ENCODE measurements around the gene TBC1D17. TPM values are rescaled to one million over a fixed set of nuclear protein-coding genes. Genes with fewer than 3 reads are reported as not detected.

Gene TBC1D17
- total RNA-seq, 1 donor: 21.4 TPM

DNA sequence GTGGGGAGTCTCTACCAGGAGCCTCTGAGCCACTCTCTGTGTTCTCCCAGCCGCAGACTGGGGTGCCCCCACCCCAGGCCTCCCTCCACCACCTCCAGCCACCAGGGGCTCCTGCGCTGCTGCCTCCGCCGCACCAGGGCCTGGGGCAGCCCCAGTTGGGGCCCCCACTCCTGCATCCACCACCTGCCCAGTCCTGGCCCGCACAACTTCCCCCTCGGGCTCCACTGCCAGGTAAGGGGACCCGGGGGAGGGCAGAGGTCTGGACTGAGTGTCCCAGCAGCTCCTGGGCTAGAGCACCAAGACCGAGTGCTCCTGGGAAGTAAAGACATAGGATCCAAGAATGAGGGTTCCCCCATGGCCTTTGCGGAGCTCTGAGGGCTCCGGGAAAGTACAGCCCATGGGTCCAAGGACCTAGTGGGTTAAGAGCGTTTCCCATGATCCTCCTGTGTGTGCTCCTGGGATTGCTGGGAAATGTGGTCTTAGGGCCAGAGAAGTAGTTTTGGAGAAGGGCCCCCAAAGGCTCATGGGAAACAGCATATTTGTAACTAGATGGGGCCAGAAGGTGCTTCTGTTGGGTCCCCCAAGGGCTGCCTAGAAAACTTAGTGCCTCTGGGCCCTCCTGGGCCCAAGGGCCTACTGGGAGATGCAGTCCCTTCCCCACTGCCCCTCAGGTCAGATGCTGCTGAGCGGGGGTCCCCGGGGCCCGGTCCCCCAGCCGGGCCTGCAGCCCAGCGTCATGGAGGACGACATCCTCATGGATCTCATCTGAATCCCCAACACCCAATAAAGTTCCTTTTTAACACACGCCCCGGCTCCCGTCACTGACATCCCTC is 41.1 kb upstream of the TBC1D17 start:
- H3K4me1 ChIP-seq (ENCODE audit: insufficient read depth, low read length): peaks cover 10% of the 10 kb centered on the region
- no peak overlapping the region for H2AFZ ChIP-seq (ENCODE audit: low read length)
- peak; percentile 76 for DNase-seq (ENCODE audit: insufficient read length, low spot score, missing footprints)

DNA sequence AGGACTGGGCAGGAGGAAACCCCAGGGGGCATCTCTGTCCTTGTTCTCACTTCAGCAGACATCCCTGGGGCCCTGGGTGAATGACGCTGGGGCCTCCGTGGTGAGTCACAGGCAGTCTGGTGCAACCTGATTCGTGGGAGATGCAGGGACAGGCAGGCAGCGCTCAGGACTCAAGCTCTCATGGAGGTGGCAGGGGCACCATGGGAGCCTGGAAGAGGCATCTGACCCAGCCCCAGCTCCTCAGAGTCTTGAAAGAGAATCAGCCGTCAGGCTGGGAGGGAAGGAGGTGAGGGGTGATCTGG is 40.5 kb upstream of the TBC1D17 start:
- TF ChIP-seq, protein P1, sequence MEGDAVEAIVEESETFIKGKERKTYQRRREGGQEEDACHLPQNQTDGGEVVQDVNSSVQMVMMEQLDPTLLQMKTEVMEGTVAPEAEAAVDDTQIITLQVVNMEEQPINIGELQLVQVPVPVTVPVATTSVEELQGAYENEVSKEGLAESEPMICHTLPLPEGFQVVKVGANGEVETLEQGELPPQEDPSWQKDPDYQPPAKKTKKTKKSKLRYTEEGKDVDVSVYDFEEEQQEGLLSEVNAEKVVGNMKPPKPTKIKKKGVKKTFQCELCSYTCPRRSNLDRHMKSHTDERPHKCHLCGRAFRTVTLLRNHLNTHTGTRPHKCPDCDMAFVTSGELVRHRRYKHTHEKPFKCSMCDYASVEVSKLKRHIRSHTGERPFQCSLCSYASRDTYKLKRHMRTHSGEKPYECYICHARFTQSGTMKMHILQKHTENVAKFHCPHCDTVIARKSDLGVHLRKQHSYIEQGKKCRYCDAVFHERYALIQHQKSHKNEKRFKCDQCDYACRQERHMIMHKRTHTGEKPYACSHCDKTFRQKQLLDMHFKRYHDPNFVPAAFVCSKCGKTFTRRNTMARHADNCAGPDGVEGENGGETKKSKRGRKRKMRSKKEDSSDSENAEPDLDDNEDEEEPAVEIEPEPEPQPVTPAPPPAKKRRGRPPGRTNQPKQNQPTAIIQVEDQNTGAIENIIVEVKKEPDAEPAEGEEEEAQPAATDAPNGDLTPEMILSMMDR (IDR thresholded peaks at IDR 0.05; ENCODE audit: extremely low read depth, low read depth, low read length): no peak
- Histone ChIP-seq H3K79me2 (ENCODE audit: insufficient read depth, low read length) (no peaks in the 10 kb centered on the region), H3K27ac (ENCODE audit: low read depth, low read length) (no peak overlapping the region), H2AFZ (ENCODE audit: low read length) (no peak overlapping the region), H4K20me1 (ENCODE audit: insufficient read depth, low read length) (no peaks in the 10 kb centered on the region), H3K36me3 (ENCODE audit: insufficient read depth, low read length) (peaks cover 57% of the 10 kb centered on the region), H3K4me1 (ENCODE audit: insufficient read depth, low read length) (peaks cover 9% of the 10 kb centered on the region), H3K9me3 (ENCODE audit: low read depth, low read length) (no peaks in the 10 kb centered on the region), H3K4me2 (ENCODE audit: insufficient read depth, low read length) (no peak overlapping the region), H3K27me3 (ENCODE audit: insufficient read depth, low read length) (no peaks in the 10 kb centered on the region), H3K4me3 (ENCODE audit: insufficient read depth, low read length) (no peak overlapping the region)
- DNase-seq (ENCODE audit: insufficient read length, low spot score, missing footprints): peak; percentile 62

More for the DNA sequence above, 41.1 kb upstream of the TBC1D17 start:
- Histone ChIP-seq H3K4me2 (ENCODE audit: insufficient read depth, low read length) (no peak overlapping the region), H3K27ac (ENCODE audit: low read depth, low read length) (no peak overlapping the region), H3K79me2 (ENCODE audit: insufficient read depth, low read length) (no peaks in the 10 kb centered on the region), H3K4me3 (ENCODE audit: insufficient read depth, low read length) (no peak overlapping the region), H3K27me3 (ENCODE audit: insufficient read depth, low read length) (no peaks in the 10 kb centered on the region), H4K20me1 (ENCODE audit: insufficient read depth, low read length) (no peaks in the 10 kb centered on the region), H3K36me3 (ENCODE audit: insufficient read depth, low read length) (peaks cover 60% of the 10 kb centered on the region), H3K9me3 (ENCODE audit: low read depth, low read length) (no peaks in the 10 kb centered on the region)
- TF ChIP-seq, protein P1 (IDR thresholded peaks at IDR 0.05; ENCODE audit: extremely low read depth, low read depth, low read length): no peak

DNA sequence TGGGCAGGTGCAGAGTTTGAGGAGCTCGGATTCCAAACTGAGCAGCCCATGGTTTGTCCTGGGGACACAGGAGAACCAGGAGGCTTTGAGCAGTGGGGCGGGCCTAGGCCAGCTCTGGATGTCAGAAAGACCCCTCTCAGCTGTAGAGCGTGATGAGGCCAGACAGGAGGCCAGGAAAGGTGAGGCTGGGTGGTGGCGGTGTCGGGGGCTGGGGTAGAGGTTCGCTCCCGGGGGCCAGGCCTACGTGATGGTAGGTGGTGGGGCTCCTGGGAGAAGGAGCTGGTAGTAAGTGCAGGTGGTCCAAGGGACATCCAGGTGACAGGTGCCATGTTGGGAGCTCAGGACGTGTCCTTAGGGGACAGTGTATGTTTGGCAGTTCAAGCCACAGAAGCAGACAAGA is 40.1 kb upstream of the TBC1D17 start:
- TF ChIP-seq, protein P1 (IDR thresholded peaks at IDR 0.05; ENCODE audit: extremely low read depth, low read depth, low read length): no peak
- no peak for DNase-seq (ENCODE audit: insufficient read length, low spot score, missing footprints)
- H3K4me2 ChIP-seq (ENCODE audit: insufficient read depth, low read length): no peak overlapping the region
- H3K4me1 ChIP-seq (ENCODE audit: insufficient read depth, low read length): peaks cover 5% of the 10 kb centered on the region
- H3K9me3 ChIP-seq (ENCODE audit: low read depth, low read length): no peaks in the 10 kb centered on the region
- H3K4me3 ChIP-seq (ENCODE audit: insufficient read depth, low read length): no peak overlapping the region
- peaks cover 54% of the 10 kb centered on the region for H3K36me3 ChIP-seq (ENCODE audit: insufficient read depth, low read length)
- no peaks in the 10 kb centered on the region for H4K20me1 ChIP-seq (ENCODE audit: insufficient read depth, low read length)
- H3K27ac ChIP-seq (ENCODE audit: low read depth, low read length): no peak overlapping the region
- H2AFZ ChIP-seq (ENCODE audit: low read length): no peak overlapping the region
- H3K27me3 ChIP-seq (ENCODE audit: insufficient read depth, low read length): no peaks in the 10 kb centered on the region
- H3K79me2 ChIP-seq (ENCODE audit: insufficient read depth, low read length): no peaks in the 10 kb centered on the region

DNA sequence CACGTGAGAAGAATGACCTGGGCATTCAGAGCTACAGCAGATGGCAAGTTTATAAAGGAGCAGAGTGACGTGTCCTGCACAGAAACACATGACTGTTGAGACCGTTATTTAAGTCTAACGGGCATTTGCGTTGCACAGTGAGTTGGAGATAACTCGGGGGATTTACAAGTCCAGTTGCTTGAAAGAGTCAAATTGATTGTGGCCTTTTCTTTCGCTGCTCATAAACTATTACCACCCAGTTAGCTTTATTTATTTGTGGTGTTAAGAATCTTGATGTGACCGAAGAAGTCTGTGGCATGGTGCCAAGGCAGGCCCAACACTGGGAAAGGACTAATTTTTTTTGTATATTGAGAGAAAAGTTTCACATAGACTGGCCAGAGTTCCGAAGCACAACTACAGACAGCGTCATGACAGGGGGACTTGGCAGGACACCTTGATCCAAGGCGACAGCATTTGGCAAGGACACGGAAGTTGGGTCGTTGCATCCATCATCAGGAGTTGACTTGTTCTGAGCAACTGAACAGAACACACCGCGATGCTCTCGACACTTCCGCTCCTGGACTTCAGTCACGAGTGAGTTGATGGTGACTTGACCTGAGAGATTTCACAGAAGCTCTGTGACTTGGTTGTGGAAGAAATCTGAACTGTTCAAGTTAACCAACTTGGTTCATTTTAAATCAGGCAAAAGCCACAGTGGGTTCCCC is 38.5 kb upstream of the TBC1D17 start:
- Histone ChIP-seq H3K79me2 (ENCODE audit: insufficient read depth, low read length) (no peaks in the 10 kb centered on the region), H3K27ac (ENCODE audit: low read depth, low read length) (no peak overlapping the region), H3K4me2 (ENCODE audit: insufficient read depth, low read length) (no peak overlapping the region), H3K4me1 (ENCODE audit: insufficient read depth, low read length) (no peaks in the 10 kb centered on the region), H3K27me3 (ENCODE audit: insufficient read depth, low read length) (no peaks in the 10 kb centered on the region), H3K9me3 (ENCODE audit: low read depth, low read length) (no peaks in the 10 kb centered on the region), H4K20me1 (ENCODE audit: insufficient read depth, low read length) (no peaks in the 10 kb centered on the region), H2AFZ (ENCODE audit: low read length) (no peak overlapping the region), H3K4me3 (ENCODE audit: insufficient read depth, low read length) (no peak overlapping the region), H3K36me3 (ENCODE audit: insufficient read depth, low read length) (peaks cover 42% of the 10 kb centered on the region)
- TF ChIP-seq, protein P1 (IDR thresholded peaks at IDR 0.05; ENCODE audit: extremely low read depth, low read depth, low read length): no peak
- DNase-seq (ENCODE audit: insufficient read length, low spot score, missing footprints): peak; percentile 58

All from osteoblast (primary cell).